IMR-90 (cell line): ENCODE data around the gene C11orf21. TPM values are rescaled to one million over a fixed set of nuclear protein-coding genes. Genes with fewer than 3 reads are reported as not detected.

Experiments used
- ATAC-seq: fragments of 200-7000 bp; cut with Tn5 transposase; 2 replicates; pipeline ENCODE4 v1.9.1; 2020; ENCODE audit warnings: low read depth, mild to moderate bottlenecking, moderate library complexity
- BruUV-seq: library from RNA; stranded (reverse); fragments of 400-500 nt; replicated peaks from 2 replicates; lab custom pipeline; 2021; lab: Mats Ljungman, UMichigan
- CTCF ChIA-PET: fragments of 300-600 bp; formaldehyde crosslinking; extraction: SDS; loops from one replicate; lab custom pipeline; 2021; ENCODE audit warnings: antibody characterized with exemption; lab: Yijun Ruan, JAX
- POLR2A ChIA-PET: fragments of 300-600 bp; sonication (Branson Sonifier 250); formaldehyde crosslinking; loops from one replicate; lab custom pipeline; 2022; ENCODE audit warnings: antibody characterized with exemption; ENCODE audit not compliant: unreplicated experiment; lab: Charles Lee
- DNase-seq: peaks from one replicate; pipeline ENCODE4 v3.0.0; 2013
- H2AFZ ChIP-seq: replicated peaks from 2 replicates; pipeline ENCODE3; 2013; ENCODE audit warnings: low read length, mild to moderate bottlenecking; ENCODE audit not compliant: poor library complexity
- H2AK5ac ChIP-seq: 2 replicates; pipeline ENCODE4 v1.6.1; 2013; ENCODE audit warnings: low read depth, low read length, inconsistent platforms
- H2AK9ac ChIP-seq: replicated peaks from 2 replicates; pipeline ENCODE3; 2013; ENCODE audit warnings: mild to moderate bottlenecking, low read depth, low read length, moderate library complexity; ENCODE audit not compliant: poor library complexity
- H2BK120ac ChIP-seq: 2 replicates; pipeline ENCODE4 v1.6.1; 2013; ENCODE audit warnings: low read depth, low read length, inconsistent platforms
- H2BK15ac ChIP-seq: 3 replicates; pipeline ENCODE4 v1.6.1; 2013; ENCODE audit warnings: low read depth, low read length, inconsistent platforms
- H2BK20ac ChIP-seq: 2 replicates; pipeline ENCODE4 v1.6.1; 2013; ENCODE audit warnings: low read depth, mild to moderate bottlenecking, inconsistent platforms, low read length, moderate library complexity
- H2BK5ac ChIP-seq: 2 replicates; pipeline ENCODE4 v1.6.1; 2013; ENCODE audit warnings: mild to moderate bottlenecking, low read depth, low read length, inconsistent platforms; ENCODE audit not compliant: poor library complexity, severe bottlenecking
- H3K14ac ChIP-seq: replicated peaks from 2 replicates; pipeline ENCODE4 v1.6.1; 2013; ENCODE audit warnings: low read depth, low read length, inconsistent platforms
- H3K18ac ChIP-seq: 2 replicates; pipeline ENCODE4 v1.6.1; 2013; ENCODE audit warnings: low read depth, low read length, control low read depth
- H3K23ac ChIP-seq: 2 replicates; pipeline ENCODE4 v1.6.1; 2013; ENCODE audit warnings: low read depth, low read length, inconsistent platforms
- H3K27ac ChIP-seq: 2 replicates; pipeline ENCODE4 v1.5.1; 2013; ENCODE audit warnings: mild to moderate bottlenecking, control low read depth, low read length; ENCODE audit not compliant: insufficient read depth
- H3K27me3 ChIP-seq: 2 replicates; pipeline ENCODE4 v1.6.1; 2013; ENCODE audit warnings: low read length; ENCODE audit not compliant: control insufficient read depth, insufficient read depth
- H3K36me3 ChIP-seq: 2 replicates; pipeline ENCODE4 v1.6.1; 2013; ENCODE audit warnings: low read length, mixed read lengths; ENCODE audit not compliant: control insufficient read depth, insufficient read depth
- H3K4ac ChIP-seq: 2 replicates; pipeline ENCODE4 v1.6.1; 2013; ENCODE audit warnings: low read depth, low read length, inconsistent platforms
- H3K4me1 ChIP-seq: 2 replicates; pipeline ENCODE4 v1.6.1; 2013; ENCODE audit warnings: low read length, mixed read lengths; ENCODE audit not compliant: control insufficient read depth, insufficient read depth
- H3K4me2 ChIP-seq: 2 replicates; pipeline ENCODE4 v1.6.1; 2013; ENCODE audit warnings: low read depth, mild to moderate bottlenecking, control low read depth, low read length, moderate library complexity
- H3K4me3 ChIP-seq: 2 replicates; pipeline ENCODE4 v1.5.1; 2013; ENCODE audit warnings: low read depth, mild to moderate bottlenecking, control low read depth, low read length, moderate library complexity; ENCODE audit not compliant: insufficient read depth
- H3K56ac ChIP-seq: 2 replicates; pipeline ENCODE4 v1.6.1; 2013; ENCODE audit warnings: low read length, inconsistent platforms; ENCODE audit not compliant: insufficient read depth; ENCODE audit errors: extremely low read depth
- H3K79me1 ChIP-seq, 2 experiments: 2 replicates each; pipeline ENCODE4 v1.6.1; 2013; ENCODE audit warnings: low read length in 2 of 2, inconsistent platforms in 1 of 2, low read depth in 1 of 2
- H3K9ac ChIP-seq: 2 replicates; pipeline ENCODE4 v1.6.1; 2013; ENCODE audit warnings: low read depth, low read length, control low read depth
- H3K9me1 ChIP-seq: 2 replicates; pipeline ENCODE4 v1.6.1; 2013; ENCODE audit warnings: low read length, inconsistent platforms; ENCODE audit not compliant: insufficient read depth
- H3K9me3 ChIP-seq: 2 replicates; pipeline ENCODE4 v1.6.1; 2013; ENCODE audit warnings: low read length; ENCODE audit not compliant: control insufficient read depth, insufficient read depth
- H4K20me1 ChIP-seq: 2 replicates; pipeline ENCODE4 v1.6.1; 2013; ENCODE audit warnings: low read length, inconsistent platforms; ENCODE audit not compliant: insufficient read depth
- H4K5ac ChIP-seq: 2 replicates; pipeline ENCODE4 v1.6.1; 2013; ENCODE audit warnings: mild to moderate bottlenecking, low read depth, low read length, control low read depth
- H4K8ac ChIP-seq, 2 experiments: 2 replicates each; pipeline ENCODE4 v1.6.1; 2013; ENCODE audit warnings: low read depth in 2 of 2, low read length in 2 of 2, control low read depth in 1 of 2, inconsistent platforms in 1 of 2
- H4K91ac ChIP-seq: 2 replicates; pipeline ENCODE4 v1.6.1; 2013; ENCODE audit warnings: low read depth, low read length, inconsistent platforms; ENCODE audit not compliant: insufficient read depth
- BHLHE40 ChIP-seq: fragments of 150-350 bp; IDR thresholded peaks from 2 replicates; pipeline ENCODE4 v1.6.1; 2016; ENCODE audit warnings: mild to moderate bottlenecking, low read depth, low read length
- CEBPB ChIP-seq: IDR thresholded peaks from 2 replicates; pipeline ENCODE4 v1.6.1; 2012; ENCODE audit warnings: low read depth, low read length, improper control_type of control experiment
- CHD1 ChIP-seq: IDR thresholded peaks from 2 replicates; pipeline ENCODE4 v1.6.1; 2012; ENCODE audit warnings: low read depth, low read length, improper control_type of control experiment
- CTCF ChIP-seq: conservative IDR thresholded peaks from 2 replicates; pipeline ENCODE4 v1.5.1; 2012; ENCODE audit warnings: mild to moderate bottlenecking, low read depth, low read length, improper control_type of control experiment
- ELK1 ChIP-seq: fragments of 150-350 bp; IDR thresholded peaks from 2 replicates; pipeline ENCODE4 v1.6.1; 2016; ENCODE audit warnings: low read depth, mild to moderate bottlenecking, low read length, moderate library complexity, borderline replicate concordance
- FOS ChIP-seq: fragments of 150-350 bp; IDR thresholded peaks from 2 replicates; pipeline ENCODE4 v1.6.1; 2016; ENCODE audit warnings: low read depth, low read length
- MAZ ChIP-seq: IDR thresholded peaks from 2 replicates; pipeline ENCODE4 v1.6.1; 2012; ENCODE audit warnings: low read depth, mild to moderate bottlenecking, low read length, improper control_type of control experiment, moderate library complexity, borderline replicate concordance
- MXI1 ChIP-seq: IDR thresholded peaks from 2 replicates; pipeline ENCODE4 v1.6.1; 2012; ENCODE audit warnings: low read depth, mild to moderate bottlenecking, low read length, moderate library complexity, borderline replicate concordance
- RAD21 ChIP-seq: IDR thresholded peaks from 2 replicates; pipeline ENCODE4 v1.6.1; 2012; ENCODE audit warnings: low read length, improper control_type of control experiment
- RFX5 ChIP-seq: IDR thresholded peaks from 2 replicates; pipeline ENCODE4 v1.8.0; 2012; ENCODE audit warnings: low read depth, mild to moderate bottlenecking, low read length, moderate library complexity
- SMC3 ChIP-seq: fragments of 150-350 bp; IDR thresholded peaks from 2 replicates; pipeline ENCODE4 v1.6.1; 2016; ENCODE audit warnings: low read depth, mild to moderate bottlenecking, antibody characterized with exemption, low read length, moderate library complexity
- USF2 ChIP-seq: fragments of 150-350 bp; IDR thresholded peaks from 2 replicates; pipeline ENCODE4 v1.6.1; 2017; ENCODE audit warnings: mild to moderate bottlenecking, antibody characterized with exemption, low read length, low read depth
- WGBS, 2 experiments: methylation state at CpG; one replicate each; pipeline versions ENCODE4 v1.1.5 to v1.1.7; 2013; ENCODE audit warnings: missing lambda C conversion rate in 2 of 2; ENCODE audit not compliant: insufficient read length in 1 of 2; ENCODE audit errors: extremely low coverage in 2 of 2; 5-methylcytosine and 5-hydroxymethylcytosine counted together
- dilution Hi-C: fragments of 300-500 bp; cut with HindIII; formaldehyde crosslinking; loops from one replicate; pipeline ENCODE4 v1.14.3; 2018; ENCODE audit warnings: low sequenced_read_pairs; ENCODE audit not compliant: unreplicated experiment
- in situ Hi-C: fragments of 300-500 bp; cut with MboI; formaldehyde crosslinking; loops from 3 replicates; pipeline ENCODE4 v1.14.3; 2019; ENCODE audit warnings: low sequenced_read_pairs, inconsistent platforms, mixed read lengths
- intact Hi-C: fragments of 100-400 bp; cut with micrococcal nuclease; formaldehyde crosslinking; loops from 2 replicates; pipeline ENCODE4 v1.10.0; 2022
- polyA plus RNA-seq, 3 experiments: library from polyadenylated mRNA; depleted of rRNA; stranded (reverse); fragments of >200 nt; gene quantifications; 2 replicates each; pipeline ENCODE4 v1.2.3, GENCODE V29; 2012; ENCODE audit warnings: low replicate concordance in 1 of 3
- total RNA-seq: library from RNA; depleted of rRNA; stranded (reverse); fragments of >200 nt; gene quantifications from 2 replicates; pipeline ENCODE4 v1.2.3, GENCODE V29; 2012

C11orf21 gene
- total and polyA plus RNA-seq, 2 of the 4 experiments (the other 2 are of a cell fraction): not detected

- Histone ChIP-seq H4K5ac (no peak overlapping the region), H3K36me3 (no peaks in the 10 kb centered on the region), H3K9me1 (peaks cover 9% of the 10 kb centered on the region), H3K14ac (no peak overlapping the region), H3K4me2 (no peak overlapping the region), H3K79me1 (no peaks in the 10 kb centered on the region), H3K9me3 (no peaks in the 10 kb centered on the region), H2BK120ac (no peak overlapping the region), H2BK20ac (no peak overlapping the region), H3K4me1 (peaks cover 23% of the 10 kb centered on the region), H3K4ac (no peak overlapping the region), H2BK5ac (no peak overlapping the region), H3K27me3 (no peaks in the 10 kb centered on the region), H4K8ac (no peak overlapping the region), H3K27ac (no peak overlapping the region), H4K20me1 (peaks cover 3% of the 10 kb centered on the region; the same call in 1 of the 2 replicates), H2AFZ (no peak overlapping the region), H2AK9ac (no peak overlapping the region), H4K91ac (no peak overlapping the region), H2AK5ac (no peak overlapping the region), H3K9ac (no peak overlapping the region), H3K56ac (no peak overlapping the region), H3K4me3 (no peak overlapping the region), H2BK15ac (no peak overlapping the region), H3K18ac (no peak overlapping the region), H3K23ac (no peak overlapping the region)
- dilution Hi-C loops: no loop called here
- ChIA-PET CTCF (no interaction called here), POLR2A (no interaction called here)
- BruUV-seq: no TSS peak
- in situ Hi-C loops: loop anchor here (5.0 kb wide), 1 partner anchor 108 kb away; no protein-coding TSS in a partner anchor
- intact Hi-C loops: no loop called here
- no peak for DNase-seq
- ATAC-seq: no peak
- WGBS, 2 experiments: 93% methylated on average over 3 of the region's 19 CpGs; no CpG with 5 or more reads in 1 of the 2 experiments
- no peak for TF ChIP-seq CHD1
- no peak for TF ChIP-seq SMC3
- TF ChIP-seq RFX5: no peak
- TF ChIP-seq USF2: no peak
- TF ChIP-seq ELK1: no peak
- no peak for TF ChIP-seq FOS
- no peak for TF ChIP-seq MAZ
- no peak for TF ChIP-seq RAD21
- TF ChIP-seq MXI1: no peak
- no peak for TF ChIP-seq CTCF
- no peak for TF ChIP-seq CEBPB
- no peak for TF ChIP-seq BHLHE40
Observed at GRCh38 chr11:2309251-2310072, 7.7 kb upstream of the C11orf21 start.
